ENCODE results near the gene SBF2. TPM values are rescaled to one million over a fixed set of nuclear protein-coding genes. Genes with fewer than 3 reads are reported as not detected.
"Not testable (repeated sequence)": the region's sequence is repeated elsewhere in the genome, so short reads cannot be mapped to it uniquely, and the experiment has no call there.

Gene SBF2
- total and polyA plus RNA-seq, 3 donors from 2014 or later, result 27.8 to 52.8 (median 48.7) TPM

GRCh38 chr11:10130875-10131274 lies 163.1 kb downstream of the SBF2 start:
- no peaks in the 10 kb centered on the region for H3K36me3 ChIP-seq (ENCODE audit: low read depth, missing control alignments)
- no peak overlapping the region for H3K4me3 ChIP-seq
- 92% methylated on average over 3 of the region's 3 CpGs for WGBS, 2 donors
- TF ChIP-seq, protein P1, sequence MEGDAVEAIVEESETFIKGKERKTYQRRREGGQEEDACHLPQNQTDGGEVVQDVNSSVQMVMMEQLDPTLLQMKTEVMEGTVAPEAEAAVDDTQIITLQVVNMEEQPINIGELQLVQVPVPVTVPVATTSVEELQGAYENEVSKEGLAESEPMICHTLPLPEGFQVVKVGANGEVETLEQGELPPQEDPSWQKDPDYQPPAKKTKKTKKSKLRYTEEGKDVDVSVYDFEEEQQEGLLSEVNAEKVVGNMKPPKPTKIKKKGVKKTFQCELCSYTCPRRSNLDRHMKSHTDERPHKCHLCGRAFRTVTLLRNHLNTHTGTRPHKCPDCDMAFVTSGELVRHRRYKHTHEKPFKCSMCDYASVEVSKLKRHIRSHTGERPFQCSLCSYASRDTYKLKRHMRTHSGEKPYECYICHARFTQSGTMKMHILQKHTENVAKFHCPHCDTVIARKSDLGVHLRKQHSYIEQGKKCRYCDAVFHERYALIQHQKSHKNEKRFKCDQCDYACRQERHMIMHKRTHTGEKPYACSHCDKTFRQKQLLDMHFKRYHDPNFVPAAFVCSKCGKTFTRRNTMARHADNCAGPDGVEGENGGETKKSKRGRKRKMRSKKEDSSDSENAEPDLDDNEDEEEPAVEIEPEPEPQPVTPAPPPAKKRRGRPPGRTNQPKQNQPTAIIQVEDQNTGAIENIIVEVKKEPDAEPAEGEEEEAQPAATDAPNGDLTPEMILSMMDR (IDR thresholded peaks at IDR 0.05), result no peak
- no peak for TF ChIP-seq POLR2A (IDR thresholded peaks at IDR 0.05)
- H3K27ac ChIP-seq, result no peak overlapping the region
- H3K4me1 ChIP-seq, result no peaks in the 10 kb centered on the region
- H3K9me3 ChIP-seq, result no peaks in the 10 kb centered on the region
- H3K27me3 ChIP-seq, result no peaks in the 10 kb centered on the region
- no peak for DNase-seq
- intact Hi-C loops (cut with DNase I; ENCODE audit: low total_unique reads), result no loop called here

- H3K27ac ChIP-seq; H3K9me3 ChIP-seq; DNase-seq; H3K4me1 ChIP-seq; H3K27me3 ChIP-seq; H3K4me3 ChIP-seq; intact Hi-C loops (cut with DNase I; ENCODE audit: low total_unique reads); H3K36me3 ChIP-seq (ENCODE audit: low read depth, missing control alignments): not testable (repeated sequence)
- WGBS, 2 donors, result 76 to 84% methylated on average over 8 of the region's 8 CpGs
These were observed 164.8 kb downstream of the SBF2 start for GRCh38 chr11:10129184-10129583.

- no peaks in the 10 kb centered on the region for H3K4me1 ChIP-seq
- H3K4me3 ChIP-seq, result no peak overlapping the region
- no peak for DNase-seq
- no peak for TF ChIP-seq POLR2A (IDR thresholded peaks at IDR 0.05)
- TF ChIP-seq, protein P1 (IDR thresholded peaks at IDR 0.05), result no peak
- H3K36me3 ChIP-seq (ENCODE audit: low read depth, missing control alignments), result no peaks in the 10 kb centered on the region
- WGBS, 2 donors, result 64 to 70% methylated on average over 2 of the region's 2 CpGs
- H3K27ac ChIP-seq, result no peak overlapping the region
- H3K9me3 ChIP-seq, result no peaks in the 10 kb centered on the region
- intact Hi-C loops (cut with DNase I; ENCODE audit: low total_unique reads), result no loop called here
- H3K27me3 ChIP-seq, result no peaks in the 10 kb centered on the region
These were observed 168.4 kb downstream of the SBF2 start for GRCh38 chr11:10125522-10126133.

GRCh38 chr11:10122326-10123197 lies 171.5 kb downstream of the SBF2 start:
- Histone ChIP-seq H3K4me1 (peaks cover 10% of the 10 kb centered on the region), H3K36me3 (ENCODE audit: low read depth, missing control alignments) (no peaks in the 10 kb centered on the region), H3K9me3 (no peaks in the 10 kb centered on the region), H3K4me3 (no peak overlapping the region), H3K27me3 (no peaks in the 10 kb centered on the region), H3K27ac (no peak overlapping the region)
- WGBS, 2 donors, result 82 to 83% methylated on average over 5 of the region's 5 CpGs
- intact Hi-C loops (cut with DNase I; ENCODE audit: low total_unique reads), result no loop called here
- TF ChIP-seq POLR2A (IDR thresholded peaks at IDR 0.05), result no peak
- TF ChIP-seq, protein P1 (IDR thresholded peaks at IDR 0.05), result no peak
- peak; percentile 39 for DNase-seq

DNA sequence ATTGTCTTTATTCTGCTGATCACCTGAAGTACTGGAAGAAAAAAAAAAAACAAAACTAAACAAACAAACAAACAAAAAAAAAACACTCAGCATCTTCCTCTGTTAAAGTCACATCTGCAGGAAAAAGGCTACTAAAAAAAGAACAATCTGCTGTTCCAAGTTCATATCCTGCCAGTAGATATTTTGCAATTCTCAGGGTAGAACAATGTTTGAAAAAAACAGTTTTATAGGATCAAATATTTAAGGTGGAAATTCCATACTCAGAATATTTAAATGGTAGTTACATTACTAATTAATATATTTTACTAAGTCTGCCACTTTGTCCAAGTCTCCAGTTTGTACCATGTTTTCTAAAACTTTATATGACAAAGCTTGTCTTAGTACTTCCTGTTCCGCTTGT lies 175.2 kb downstream of the SBF2 start:
- no peaks in the 10 kb centered on the region for H3K9me3 ChIP-seq
- no peak for TF ChIP-seq POLR2A (IDR thresholded peaks at IDR 0.05)
- TF ChIP-seq, protein P1 (IDR thresholded peaks at IDR 0.05), result no peak
- DNase-seq, result no peak
- intact Hi-C loops (cut with DNase I; ENCODE audit: low total_unique reads), result no loop called here
- H3K27ac ChIP-seq, result peak overlapping the region in 1 of 2 donors; percentile 27
- peaks cover 11% of the 10 kb centered on the region for H3K4me1 ChIP-seq
- H3K36me3 ChIP-seq (ENCODE audit: low read depth, missing control alignments), result no peaks in the 10 kb centered on the region
- H3K4me3 ChIP-seq, result no peak overlapping the region
- no peaks in the 10 kb centered on the region for H3K27me3 ChIP-seq
- WGBS, 2 donors, result 62 to 69% methylated on average over 1 of the region's 1 CpG
